ENCODE measurements around the gene CHMP1A.
"Not testable (repeated sequence)": the region's sequence is repeated elsewhere in the genome, so short reads cannot be mapped to it uniquely, and the experiment has no call there.

The CHMP1A gene

DNA sequence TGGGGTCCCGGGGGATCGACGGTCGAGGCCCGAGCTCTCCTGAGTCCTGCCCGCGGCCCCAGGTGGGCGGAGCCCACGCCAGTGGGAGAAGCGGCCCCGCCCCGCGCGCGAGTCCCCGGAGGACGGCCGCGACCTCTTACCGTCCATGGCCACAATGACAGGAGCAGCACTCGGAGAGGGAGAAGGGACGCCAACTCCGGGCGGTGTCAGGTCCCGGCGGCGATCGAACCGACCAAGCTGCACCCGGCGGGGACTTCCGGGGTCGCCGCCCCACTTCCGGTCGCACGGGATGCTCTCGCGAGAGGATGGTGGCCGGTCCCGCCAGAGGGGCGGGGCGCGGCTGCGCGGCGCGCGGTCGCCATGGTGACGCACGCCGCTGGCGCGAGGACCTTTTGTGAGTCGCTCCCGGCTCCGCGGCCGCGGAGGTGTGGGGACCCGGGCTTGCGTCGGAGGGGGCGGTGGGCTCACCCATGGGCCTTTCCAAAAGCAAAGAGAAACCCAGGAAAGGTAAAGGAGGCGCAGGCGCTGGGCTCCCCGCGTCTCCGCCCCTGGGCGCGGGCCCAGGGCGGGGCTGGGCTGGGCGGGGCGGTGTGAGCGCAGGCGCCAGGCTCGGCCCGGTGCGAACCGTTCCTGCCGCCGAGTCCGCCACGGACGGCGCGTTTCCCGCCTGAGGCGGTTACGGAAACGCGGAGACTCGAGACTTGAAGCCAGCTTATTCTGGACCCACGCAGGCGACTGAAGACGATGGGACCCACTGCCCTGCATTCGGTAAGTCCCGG, at the start of gene CHMP1A, which contains the start of gene SPATA33:
CHMP1A (minus strand) TSS at position 267 of the 779 bp plus-strand sequence; CDS start at position 147, 120 bp downstream.
SPATA33 (plus strand) TSS at position 395 of the 779 bp plus-strand sequence; CDS start at position 471, 76 bp downstream.
- DNase-seq (ENCODE audit: low read depth in 2 of 2) = peak; percentile 83 to 87

- no peak for DNase-seq (ENCODE audit: low read depth in 2 of 2)
Measured at GRCh38 chr16:89706518-89707260, 49.2 kb upstream of the CHMP1A start.

DNA sequence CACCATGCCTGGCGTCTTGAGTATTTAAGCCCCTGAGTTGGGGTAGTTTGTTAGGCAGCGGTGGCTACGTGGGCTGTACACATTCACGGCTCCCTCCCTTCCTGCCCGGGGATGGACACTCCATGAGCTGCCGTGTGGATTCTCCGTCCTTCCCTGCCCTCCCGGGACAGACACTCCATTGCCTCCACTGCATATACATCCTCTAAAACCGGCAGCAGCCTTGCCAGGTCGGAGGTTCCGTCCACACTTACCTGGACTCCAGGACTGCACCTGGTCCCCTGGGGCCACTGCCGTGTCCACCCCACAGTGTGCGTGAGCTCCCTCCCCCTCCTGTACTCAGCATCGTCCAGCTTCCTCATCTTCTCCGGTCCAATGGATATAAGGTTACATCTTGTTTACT, 47.5 kb upstream of the CHMP1A start:
- no peak for DNase-seq (ENCODE audit: low read depth in 2 of 2)

- DNase-seq (ENCODE audit: low read depth in 2 of 2) = no peak
Measured at GRCh38 chr16:89704281-89704680, 46.8 kb upstream of the CHMP1A start.

- DNase-seq (ENCODE audit: low read depth in 2 of 2) = peak; percentile 93 to 95
Measured at GRCh38 chr16:89701425-89702406, 44.2 kb upstream of the CHMP1A start, which contains the start of gene SPATA2L. SPATA2L (minus strand) TSS chr16:89701705; CDS start chr16:89701232, 473 bp downstream.

- DNase-seq (ENCODE audit: low read depth in 2 of 2) = no peak
Measured at GRCh38 chr16:89700649-89701424, 43.3 kb upstream of the CHMP1A start.

- peak; percentile 92 to 97 for DNase-seq (ENCODE audit: low read depth in 2 of 2)
Measured at GRCh38 chr16:89700100-89700648, 42.7 kb upstream of the CHMP1A start.

DNA sequence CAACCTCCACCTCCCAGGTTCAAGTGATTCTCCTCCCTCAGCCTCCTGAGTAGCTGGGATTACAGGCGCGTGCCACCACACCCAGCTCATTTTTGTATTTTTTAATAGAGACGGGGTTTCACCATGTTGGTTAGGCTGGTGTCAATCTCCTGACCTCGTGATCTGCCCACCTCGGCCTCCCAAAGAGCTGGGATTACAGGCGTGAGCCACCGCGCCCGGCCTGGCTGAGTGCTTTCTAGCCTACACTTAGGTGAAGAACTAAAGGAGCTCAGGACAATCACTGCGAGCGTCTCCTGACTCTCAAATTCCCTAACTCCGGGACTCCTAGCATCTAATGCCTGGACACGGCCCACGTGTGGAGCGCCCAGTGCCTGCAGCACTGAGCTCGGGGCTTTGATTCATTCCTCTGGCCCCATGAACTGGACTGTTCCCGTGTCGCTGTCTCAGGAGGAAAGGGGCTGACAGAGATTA, 42.2 kb upstream of the CHMP1A start:
- not testable (repeated sequence) for DNase-seq (ENCODE audit: low read depth in 2 of 2)

GRCh38 chr16:89698717-89699116, 41.2 kb upstream of the CHMP1A start:
- not testable (repeated sequence) for DNase-seq (ENCODE audit: low read depth in 2 of 2)

GRCh38 chr16:89697616-89698331, 40.3 kb upstream of the CHMP1A start:
- DNase-seq (ENCODE audit: low read depth in 2 of 2) = no peak

DNA sequence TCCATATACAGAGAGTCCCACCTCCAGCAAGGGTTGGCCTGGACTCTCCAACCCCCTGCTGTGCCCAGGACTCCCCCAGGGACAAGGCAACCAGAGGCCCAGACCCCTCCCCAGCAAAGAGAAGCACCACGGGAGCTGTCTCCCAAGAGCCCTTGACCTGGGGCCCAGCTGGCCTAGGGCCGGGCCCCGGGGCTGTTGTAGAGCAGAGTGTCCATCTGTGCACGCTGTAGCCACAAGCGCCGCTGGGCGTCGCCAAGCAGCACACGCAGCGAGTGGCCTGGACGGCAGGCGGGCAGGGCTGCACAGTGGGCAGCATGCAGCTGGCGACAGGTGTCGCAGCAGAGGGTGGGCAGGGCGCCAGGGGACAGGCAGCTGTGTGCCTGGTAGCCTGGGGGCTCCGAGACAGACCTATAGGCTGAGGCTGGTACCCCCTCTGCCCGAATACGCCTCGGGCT, 39.7 kb upstream of the CHMP1A start:
- no peak for DNase-seq (ENCODE audit: low read depth in 2 of 2)

DNA sequence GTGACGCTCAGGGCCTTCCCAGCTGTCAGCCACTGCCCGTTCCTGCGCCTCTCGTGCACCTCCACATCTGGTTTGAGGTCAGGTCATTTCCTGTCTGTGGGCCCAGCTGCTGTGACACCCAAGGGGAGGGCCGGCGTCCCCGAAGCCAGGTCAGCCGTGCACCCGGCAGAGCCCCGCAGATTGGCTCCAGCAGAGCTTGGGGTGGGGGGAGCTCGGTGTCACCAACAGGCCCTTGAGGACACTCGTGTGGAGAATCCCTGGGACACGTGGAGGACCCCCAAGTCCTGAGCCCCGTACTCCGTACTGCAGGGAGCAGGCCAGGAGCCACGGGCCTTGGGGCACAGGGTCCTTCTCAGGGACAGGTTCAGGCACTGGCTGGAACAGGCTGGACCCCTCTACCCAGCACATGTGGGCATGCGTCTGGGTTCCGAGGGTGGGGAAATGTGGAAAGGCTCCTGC, 39.2 kb upstream of the CHMP1A start:
- DNase-seq (ENCODE audit: low read depth in 2 of 2) = no peak

- DNase-seq (ENCODE audit: low read depth in 2 of 2) = no peak
Measured at GRCh38 chr16:89695875-89696669, 38.6 kb upstream of the CHMP1A start.

GRCh38 chr16:89695086-89695874, 37.8 kb upstream of the CHMP1A start:
- no peak for DNase-seq (ENCODE audit: low read depth in 2 of 2)

DNA sequence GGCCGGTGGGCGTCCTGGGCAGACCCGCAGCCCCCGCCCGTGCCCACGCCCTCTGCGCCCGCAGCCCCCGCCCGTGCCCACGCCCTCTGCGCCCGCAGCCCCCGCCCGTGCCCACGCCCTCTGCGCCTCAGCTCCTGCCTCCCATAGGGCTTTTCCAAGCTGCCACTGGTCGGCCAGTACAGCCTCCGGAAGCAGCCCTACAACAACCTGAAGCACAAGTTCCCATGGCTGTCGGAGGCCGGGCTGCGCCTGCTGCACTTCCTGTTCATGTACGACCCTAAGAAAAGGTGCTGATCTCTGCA, 37.2 kb upstream of the CHMP1A start:
- not testable (repeated sequence) for DNase-seq (ENCODE audit: low read depth in 2 of 2)

- DNase-seq (ENCODE audit: low read depth in 2 of 2) = no peak
Measured at GRCh38 chr16:89693931-89694783, 36.6 kb upstream of the CHMP1A start.

- no peak for DNase-seq (ENCODE audit: low read depth in 2 of 2)
Measured at GRCh38 chr16:89693289-89693731, 35.8 kb upstream of the CHMP1A start.

Data from stimulated activated CD4-positive, alpha-beta T cell treated with anti-CD3 and anti-CD28 coated beads, Interleukin-12 subunit alpha, Interleukin-12 subunit beta, amount 100 ng/mL, for 24 hours (primary cell).